ENCODE measurements around the gene STRIT1. TPM values are rescaled to one million over a fixed set of nuclear protein-coding genes. Genes with fewer than 3 reads are reported as not detected.

STRIT1 gene
- polyA plus RNA-seq, 2 of the 4 experiments (the other 2 are of a cell fraction), result not detected

GRCh38 chr3:155332716-155333115 is 39.2 kb upstream of the STRIT1 start:
- Histone ChIP-seq H3K4me2 (no peak overlapping the region), H3K4me1 (no peaks in the 10 kb centered on the region), H3K4me3 (no peak overlapping the region), H3K9me3 (no peaks in the 10 kb centered on the region), H3K27ac (no peak overlapping the region)
- TF ChIP-seq RFX5 (IDR thresholded peaks at IDR 0.05), result no peak
- no peak for TF ChIP-seq BCL3 (IDR thresholded peaks at IDR 0.05)
- TF ChIP-seq CEBPB (IDR thresholded peaks at IDR 0.05), result no peak
- TF ChIP-seq ZSCAN20 (CRISPR knock-in tag; IDR thresholded peaks at IDR 0.05), result no peak
- no peak for TF ChIP-seq PBX3 (IDR thresholded peaks at IDR 0.05)
- no peak for TF ChIP-seq CBX8 (IDR thresholded peaks at IDR 0.05)
- no peak for TF ChIP-seq HMGXB4 (CRISPR knock-in tag; IDR thresholded peaks at IDR 0.05; ENCODE audit: borderline replicate concordance)
- no peak for TF ChIP-seq BHLHE40 (IDR thresholded peaks at IDR 0.05; ENCODE audit: low read depth, low read length)
- TF ChIP-seq HOXB5 (CRISPR knock-in tag; IDR thresholded peaks at IDR 0.05), result no peak
- no peak for TF ChIP-seq MAFK (IDR thresholded peaks at IDR 0.05; ENCODE audit: partially characterized antibody)
- no peak for TF ChIP-seq ZNF302 (CRISPR knock-in tag; IDR thresholded peaks at IDR 0.05)
- TF ChIP-seq CBX2 (IDR thresholded peaks at IDR 0.05; ENCODE audit: borderline replicate concordance, low read depth), result no peak
- no peak for TF ChIP-seq RAD21 (conservative IDR thresholded peaks at IDR 0.05 in 1 of 2, IDR thresholded peaks at IDR 0.05 in 1 of 2)
- no peak for TF ChIP-seq POLR2A (IDR thresholded peaks at IDR 0.05; ENCODE audit: low read length)
- no peak for TF ChIP-seq HDAC2 (IDR thresholded peaks at IDR 0.05)
- TF ChIP-seq HOXA7 (CRISPR knock-in tag; IDR thresholded peaks at IDR 0.05), result no peak
- TF ChIP-seq KDM5A (IDR thresholded peaks at IDR 0.05), result no peak
- TF ChIP-seq EP300 (IDR thresholded peaks at IDR 0.05), result no peak
- TF ChIP-seq USF2 (IDR thresholded peaks at IDR 0.05), result no peak
- TF ChIP-seq JUN (IDR thresholded peaks at IDR 0.05), result no peak
- FAIRE-seq, result no peak
- ATAC-seq, result no peak
- ChIA-PET CTCF (interaction anchor here (1.3 kb wide), 1 partner anchor 9 kb away, joined by 4 read pairs; no protein-coding TSS in a partner anchor), POLR2A (no interaction called here)
- no peak for DNase-seq (ENCODE audit: low read depth in 1 of 2, low spot score in 1 of 2)
- 53% methylated on average over 4 of the region's 4 CpGs for WGBS (ENCODE audit: missing lambda C conversion rate)

GRCh38 chr3:155331078-155331477 is 37.6 kb upstream of the STRIT1 start:
- Histone ChIP-seq H3K27ac (no peak overlapping the region), H3K4me2 (no peak overlapping the region), H3K4me3 (no peak overlapping the region), H3K9me3 (no peaks in the 10 kb centered on the region), H3K4me1 (no peaks in the 10 kb centered on the region)
- POLR2A ChIA-PET, result no interaction called here
- CTCF ChIA-PET, result interaction anchor here (1.4 kb wide), 1 partner anchor 8 kb away, joined by 8 read pairs; no protein-coding TSS in a partner anchor
- no peak for ATAC-seq
- no peak for FAIRE-seq
- no peak for TF ChIP-seq JUNB (IDR thresholded peaks at IDR 0.05)
- TF ChIP-seq HOXA7 (CRISPR knock-in tag; IDR thresholded peaks at IDR 0.05), result no peak
- TF ChIP-seq NR3C1 (IDR thresholded peaks at IDR 0.05), result no peak
- no peak for TF ChIP-seq CBX8 (IDR thresholded peaks at IDR 0.05)
- no peak for TF ChIP-seq ATOH8 (CRISPR knock-in tag; IDR thresholded peaks at IDR 0.05; ENCODE audit: low read depth)
- TF ChIP-seq HMGXB4 (CRISPR knock-in tag; IDR thresholded peaks at IDR 0.05; ENCODE audit: borderline replicate concordance), result no peak
- TF ChIP-seq CHD2 (IDR thresholded peaks at IDR 0.05; ENCODE audit: low read length, partially characterized antibody), result no peak
- TF ChIP-seq EHF (CRISPR knock-in tag; IDR thresholded peaks at IDR 0.05), result no peak
- no peak for DNase-seq (ENCODE audit: low read depth in 1 of 2, low spot score in 1 of 2)
- 48% methylated on average over 2 of the region's 2 CpGs for WGBS (ENCODE audit: missing lambda C conversion rate)
